Neuronal stem cell (in vitro differentiated cells): ENCODE results near the gene SYVN1.
"Not testable (repeated sequence)": the region's sequence is repeated elsewhere in the genome, so short reads cannot be mapped to it uniquely, and the experiment has no call there.

ENCODE experiments used
- DNase-seq: peaks from one replicate; pipeline ENCODE4 v3.0.0-alpha.2; 2013; ENCODE audit warnings: low spot score
- H2AFZ ChIP-seq: one replicate; pipeline ENCODE4 v1.6.1; 2013; ENCODE audit warnings: mild to moderate bottlenecking, low read length, inconsistent platforms
- H2AK5ac ChIP-seq: 2 replicates; pipeline ENCODE4 v1.6.1; 2013; ENCODE audit warnings: low read depth, mild to moderate bottlenecking, inconsistent platforms, low read length, moderate library complexity, mixed read lengths
- H2BK120ac ChIP-seq: 2 replicates; pipeline ENCODE4 v1.6.1; 2013; ENCODE audit warnings: low read depth, mild to moderate bottlenecking, inconsistent platforms, low read length, moderate library complexity, mixed read lengths
- H2BK12ac ChIP-seq: one replicate; pipeline ENCODE4 v1.6.1; 2013; ENCODE audit warnings: low read length, inconsistent platforms
- H2BK15ac ChIP-seq: 2 replicates; pipeline ENCODE4 v1.6.1; 2013; ENCODE audit warnings: mild to moderate bottlenecking, low read length, inconsistent platforms, mixed read lengths
- H2BK5ac ChIP-seq: one replicate; pipeline ENCODE4 v1.6.1; 2013; ENCODE audit warnings: inconsistent platforms, mild to moderate bottlenecking, low read length, moderate library complexity
- H3K14ac ChIP-seq: one replicate; pipeline ENCODE4 v1.6.1; 2013; ENCODE audit warnings: low read length, inconsistent platforms
- H3K18ac ChIP-seq: 2 replicates; pipeline ENCODE4 v1.6.1; 2013; ENCODE audit warnings: low read length, inconsistent platforms
- H3K23ac ChIP-seq: 2 replicates; pipeline ENCODE4 v1.6.1; 2013; ENCODE audit warnings: low read depth, mild to moderate bottlenecking, mixed read lengths, low read length, inconsistent platforms; ENCODE audit not compliant: poor library complexity
- H3K27ac ChIP-seq: replicated peaks from 3 replicates; pipeline ENCODE4 v1.5.1; 2013; ENCODE audit warnings: low read length, inconsistent platforms
- H3K27me3 ChIP-seq, 3 experiments: 2 replicates each; pipeline ENCODE4 v1.6.1; 2013; ENCODE audit warnings: low read length in 3 of 3, mild to moderate bottlenecking in 2 of 3, inconsistent platforms in 1 of 3, low read depth in 1 of 3, mixed read lengths in 1 of 3, moderate library complexity in 1 of 3; ENCODE audit not compliant: control insufficient read depth in 3 of 3, insufficient read depth in 3 of 3
- H3K36me3 ChIP-seq, 2 donors: replicated peaks in 1 of 2; 2 replicates each; pipeline ENCODE4 v1.6.1; 2013; ENCODE audit warnings: low read length in 2 of 2; ENCODE audit not compliant: control insufficient read depth in 2 of 2, insufficient read depth in 2 of 2
- H3K4ac ChIP-seq: 2 replicates; pipeline ENCODE4 v1.6.1; 2013; ENCODE audit warnings: inconsistent platforms, mild to moderate bottlenecking, low read length, moderate library complexity
- H3K4me1 ChIP-seq, 2 donors: 1 replicate in 1 of 2; 2 replicates in 1 of 2; pipeline ENCODE4 v1.6.1; 2013; ENCODE audit warnings: low read length in 2 of 2, low read depth in 1 of 2; ENCODE audit not compliant: control insufficient read depth in 2 of 2, insufficient read depth in 1 of 2
- H3K4me2 ChIP-seq: one replicate; pipeline ENCODE4 v1.6.1; 2013; ENCODE audit warnings: mild to moderate bottlenecking, low read length, inconsistent platforms; ENCODE audit not compliant: insufficient read depth, poor library complexity, severe bottlenecking
- H3K4me3 ChIP-seq, 2 donors: 2 replicates each; pipeline ENCODE4 v1.5.1; 2013; ENCODE audit warnings: low read length in 2 of 2, mild to moderate bottlenecking in 2 of 2, inconsistent platforms in 1 of 2, moderate library complexity in 1 of 2
- H3K79me1 ChIP-seq: one replicate; pipeline ENCODE4 v1.6.1; 2013; ENCODE audit warnings: low read depth, mild to moderate bottlenecking, inconsistent platforms, low read length, moderate library complexity
- H3K9ac ChIP-seq: one replicate; pipeline ENCODE4 v1.6.1; 2013; ENCODE audit warnings: mild to moderate bottlenecking, low read depth, low read length, inconsistent platforms; ENCODE audit not compliant: poor library complexity
- H3K9me3 ChIP-seq, 2 donors: replicated peaks in 1 of 2; 2 replicates each; pipeline versions ENCODE3 to v1.6.1; 2013; ENCODE audit warnings: low read length in 2 of 2, mild to moderate bottlenecking in 2 of 2, inconsistent platforms in 1 of 2, low read depth in 1 of 2, mixed read lengths in 1 of 2, moderate library complexity in 1 of 2; ENCODE audit not compliant: control insufficient read depth in 2 of 2, insufficient read depth in 1 of 2
- H4K8ac ChIP-seq: one replicate; pipeline ENCODE4 v1.6.1; 2013; ENCODE audit warnings: low read depth, mild to moderate bottlenecking, inconsistent platforms, low read length, moderate library complexity
- H4K91ac ChIP-seq: one replicate; pipeline ENCODE4 v1.6.1; 2013; ENCODE audit warnings: low read length, low read depth, mild to moderate bottlenecking, inconsistent platforms; ENCODE audit not compliant: poor library complexity
- WGBS, 2 donors: extraction: QIAGEN DNeasy Blood & Tissue Kit; methylation state at CpG; one replicate each; pipeline ENCODE4 v1.1.7; 2013; ENCODE audit warnings: missing lambda C conversion rate in 2 of 2, mixed read lengths in 1 of 2; ENCODE audit not compliant: insufficient read length in 2 of 2, insufficient replicate concordance in 1 of 2; ENCODE audit errors: extremely low coverage in 2 of 2; 5-methylcytosine and 5-hydroxymethylcytosine counted together

Gene SYVN1

DNA sequence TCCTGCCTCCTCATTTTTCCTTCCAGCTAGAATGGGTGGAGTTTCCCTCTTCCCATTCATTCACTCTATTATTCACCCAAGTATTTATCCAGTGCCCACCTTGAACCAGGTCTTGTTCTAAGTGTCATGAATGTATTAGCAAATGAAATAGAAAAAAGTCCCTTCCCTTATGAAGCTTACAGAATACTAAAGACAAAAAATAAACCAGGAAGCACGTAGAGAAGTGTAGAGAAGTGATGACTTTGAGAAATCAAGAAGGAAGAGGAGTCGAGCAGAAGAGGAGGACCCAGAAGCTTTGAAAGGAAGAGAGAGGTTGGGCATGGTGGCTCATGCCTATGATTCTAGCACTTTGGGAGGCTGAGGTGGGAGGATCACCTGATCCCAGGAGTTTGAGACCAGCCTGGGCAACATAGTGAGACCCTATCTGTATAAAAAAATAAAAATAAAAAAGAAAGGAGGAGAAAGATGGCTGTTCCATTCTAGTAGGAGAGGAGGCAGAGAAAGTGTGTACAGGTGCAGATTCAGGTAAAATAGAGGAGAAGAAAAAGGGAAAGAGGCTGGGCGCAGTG lies 17.1 kb upstream of the SYVN1 start:
- Histone ChIP-seq H4K8ac (no peak overlapping the region), H3K18ac (no peak overlapping the region), H3K9ac (no peak overlapping the region), H2BK15ac (no peak overlapping the region), H3K4ac (no peak overlapping the region), H3K36me3 (no peaks in the 10 kb centered on the region), H3K4me3 (no peak overlapping the region), H2AFZ (no peak overlapping the region), H3K14ac (no peak overlapping the region), H3K4me1 (peaks cover 0 to 9% of the 10 kb centered on the region in 2 donors), H2BK12ac (no peak overlapping the region), H2BK120ac (no peak overlapping the region), H2AK5ac (no peak overlapping the region), H3K79me1 (no peaks in the 10 kb centered on the region), H3K4me2 (no peak overlapping the region), H3K23ac (no peak overlapping the region), H2BK5ac (no peak overlapping the region), H3K27ac (no peak overlapping the region), H4K91ac (no peak overlapping the region), H3K9me3 (peaks cover 2 to 9% of the 10 kb centered on the region in 2 donors), H3K27me3 (peaks cover 0 to 1% (median 0%) of the 10 kb centered on the region in 3 experiments)
- DNase-seq: no peak
- no CpG with 5 or more reads among the region's 3 CpGs for WGBS, 2 donors

GRCh38 chr11:65150509-65151299 lies 16.4 kb upstream of the SYVN1 start:
- no peak for DNase-seq
- no peak overlapping the region for H3K27ac ChIP-seq

DNA sequence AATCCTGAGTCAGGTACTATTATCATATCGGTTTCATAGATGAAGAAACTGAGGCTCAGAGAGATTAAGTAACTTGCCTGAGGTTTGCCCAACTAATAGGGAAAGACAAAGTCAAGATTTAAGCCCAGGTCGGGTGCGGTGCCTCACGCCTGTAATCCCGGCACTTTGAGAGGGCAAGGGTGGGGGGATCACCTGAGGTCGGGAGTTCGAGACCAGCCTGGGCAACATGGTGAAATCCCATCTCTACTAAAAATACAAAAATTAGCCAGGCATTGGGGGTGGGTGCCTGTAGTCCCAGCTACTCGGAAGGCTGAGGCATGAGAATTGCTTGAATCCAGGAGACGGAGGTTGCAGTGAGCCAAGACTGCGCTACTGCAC lies 15.8 kb upstream of the SYVN1 start:
- not testable (repeated sequence) for H3K4ac ChIP-seq, H2BK5ac ChIP-seq, H4K91ac ChIP-seq, DNase-seq, H2AK5ac ChIP-seq, H2BK120ac ChIP-seq, H2BK15ac ChIP-seq, H3K18ac ChIP-seq, H3K4me2 ChIP-seq, H3K9ac ChIP-seq, H3K27me3 ChIP-seq, H2BK12ac ChIP-seq, H3K23ac ChIP-seq, H3K14ac ChIP-seq, H3K4me3 ChIP-seq, H3K79me1 ChIP-seq, H3K36me3 ChIP-seq, H4K8ac ChIP-seq, H3K4me1 ChIP-seq, H3K27ac ChIP-seq
- H2AFZ ChIP-seq: peak overlapping the region; percentile 80
- WGBS, 2 donors: no CpG with 5 or more reads among the region's 10 CpGs
- H3K9me3 ChIP-seq: peaks cover 2 to 10% of the 10 kb centered on the region in 2 donors

More at GRCh38 chr11:65150509-65151299, 16.4 kb upstream of the SYVN1 start:
- Histone ChIP-seq H2BK12ac (no peak overlapping the region), H3K4me2 (no peak overlapping the region), H3K9ac (no peak overlapping the region), H3K18ac (no peak overlapping the region), H3K4me3 (no peak overlapping the region), H3K27me3 (peaks cover 0 to 4% (median 0%) of the 10 kb centered on the region in 3 experiments), H4K91ac (no peak overlapping the region), H2BK15ac (no peak overlapping the region), H2BK120ac (no peak overlapping the region), H2AFZ (peak overlapping the region; percentile 80), H3K79me1 (no peaks in the 10 kb centered on the region), H3K14ac (no peak overlapping the region), H4K8ac (no peak overlapping the region), H3K4ac (no peak overlapping the region), H3K36me3 (no peaks in the 10 kb centered on the region), H2AK5ac (no peak overlapping the region), H2BK5ac (no peak overlapping the region), H3K4me1 (peaks cover 0 to 9% of the 10 kb centered on the region in 2 donors), H3K9me3 (peaks cover 2 to 10% of the 10 kb centered on the region in 2 donors), H3K23ac (no peak overlapping the region)
- no CpG with 5 or more reads among the region's 12 CpGs for WGBS, 2 donors

GRCh38 chr11:65148657-65149056 lies 14.3 kb upstream of the SYVN1 start:
- no peak overlapping the region for H2AFZ ChIP-seq
- DNase-seq: no peak
- no peak overlapping the region for H3K14ac ChIP-seq
- H3K23ac ChIP-seq: no peak overlapping the region
- no peak overlapping the region for H3K4ac ChIP-seq
- peaks cover 2 to 10% of the 10 kb centered on the region in 2 donors for H3K9me3 ChIP-seq
- no peak overlapping the region for H4K91ac ChIP-seq
- peaks cover 0 to 4% (median 0%) of the 10 kb centered on the region in 3 experiments for H3K27me3 ChIP-seq
- H3K4me1 ChIP-seq: peaks cover 0 to 9% of the 10 kb centered on the region in 2 donors
- H3K4me2 ChIP-seq: no peak overlapping the region
- no peak overlapping the region for H3K27ac ChIP-seq
- H3K18ac ChIP-seq: no peak overlapping the region
- no peak overlapping the region for H4K8ac ChIP-seq
- H3K9ac ChIP-seq: no peak overlapping the region
- H3K36me3 ChIP-seq: no peaks in the 10 kb centered on the region
- H3K4me3 ChIP-seq: no peak overlapping the region
- no peaks in the 10 kb centered on the region for H3K79me1 ChIP-seq
- H2BK12ac ChIP-seq: no peak overlapping the region
- H2AK5ac ChIP-seq: no peak overlapping the region
- no peak overlapping the region for H2BK120ac ChIP-seq
- no peak overlapping the region for H2BK5ac ChIP-seq
- WGBS, 2 donors: no CpG with 5 or more reads among the region's 5 CpGs
- H2BK15ac ChIP-seq: no peak overlapping the region
